IMR-90 (cell line): Measurements from ENCODE around the gene UBE3B.

Experiments used
- MXI1 ChIP-seq: IDR thresholded peaks from 2 replicates; pipeline ENCODE4 v1.6.1; 2012; ENCODE audit warnings: low read depth, mild to moderate bottlenecking, low read length, moderate library complexity, borderline replicate concordance
- POLR2A ChIP-seq: IDR thresholded peaks from 2 replicates; pipeline ENCODE4 v1.6.1; 2012; ENCODE audit warnings: mild to moderate bottlenecking, low read depth, low read length
- RAD21 ChIP-seq: IDR thresholded peaks from 2 replicates; pipeline ENCODE4 v1.6.1; 2012; ENCODE audit warnings: low read length, improper control_type of control experiment
- RFX5 ChIP-seq: IDR thresholded peaks from 2 replicates; pipeline ENCODE4 v1.8.0; 2012; ENCODE audit warnings: low read depth, mild to moderate bottlenecking, low read length, moderate library complexity
- SMC3 ChIP-seq: fragments of 150-350 bp; IDR thresholded peaks from 2 replicates; pipeline ENCODE4 v1.6.1; 2016; ENCODE audit warnings: low read depth, mild to moderate bottlenecking, antibody characterized with exemption, low read length, moderate library complexity
- TF ChIP-seq, protein P1 (sequence below): conservative IDR thresholded peaks from 2 replicates; pipeline ENCODE4 v1.5.1; 2012; ENCODE audit warnings: mild to moderate bottlenecking, low read depth, low read length, improper control_type of control experiment
- TF ChIP-seq, protein P2 (sequence below): fragments of 150-350 bp; IDR thresholded peaks from 2 replicates; pipeline ENCODE4 v1.6.1; 2016; ENCODE audit warnings: low read depth, mild to moderate bottlenecking, low read length, moderate library complexity, borderline replicate concordance

DNA sequence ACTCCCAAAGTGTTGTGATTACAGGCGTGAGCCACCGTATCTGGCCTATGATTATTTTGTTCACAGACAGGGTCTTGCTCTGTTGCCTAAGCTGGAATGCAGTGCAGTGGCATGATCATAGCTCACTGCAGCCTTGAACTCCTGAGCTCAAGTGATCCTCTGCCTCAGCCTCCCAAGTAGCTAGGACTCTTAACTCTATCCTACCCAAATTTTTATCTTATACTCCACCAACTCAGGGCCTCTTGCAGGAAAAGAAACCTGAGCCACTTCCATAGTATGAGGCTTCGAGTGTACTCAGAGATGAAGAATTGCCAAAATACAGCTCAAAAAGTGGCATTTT lies 95.0 kb downstream of the UBE3B start:
- TF ChIP-seq, protein P1, sequence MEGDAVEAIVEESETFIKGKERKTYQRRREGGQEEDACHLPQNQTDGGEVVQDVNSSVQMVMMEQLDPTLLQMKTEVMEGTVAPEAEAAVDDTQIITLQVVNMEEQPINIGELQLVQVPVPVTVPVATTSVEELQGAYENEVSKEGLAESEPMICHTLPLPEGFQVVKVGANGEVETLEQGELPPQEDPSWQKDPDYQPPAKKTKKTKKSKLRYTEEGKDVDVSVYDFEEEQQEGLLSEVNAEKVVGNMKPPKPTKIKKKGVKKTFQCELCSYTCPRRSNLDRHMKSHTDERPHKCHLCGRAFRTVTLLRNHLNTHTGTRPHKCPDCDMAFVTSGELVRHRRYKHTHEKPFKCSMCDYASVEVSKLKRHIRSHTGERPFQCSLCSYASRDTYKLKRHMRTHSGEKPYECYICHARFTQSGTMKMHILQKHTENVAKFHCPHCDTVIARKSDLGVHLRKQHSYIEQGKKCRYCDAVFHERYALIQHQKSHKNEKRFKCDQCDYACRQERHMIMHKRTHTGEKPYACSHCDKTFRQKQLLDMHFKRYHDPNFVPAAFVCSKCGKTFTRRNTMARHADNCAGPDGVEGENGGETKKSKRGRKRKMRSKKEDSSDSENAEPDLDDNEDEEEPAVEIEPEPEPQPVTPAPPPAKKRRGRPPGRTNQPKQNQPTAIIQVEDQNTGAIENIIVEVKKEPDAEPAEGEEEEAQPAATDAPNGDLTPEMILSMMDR = no peak
- TF ChIP-seq, protein P2, sequence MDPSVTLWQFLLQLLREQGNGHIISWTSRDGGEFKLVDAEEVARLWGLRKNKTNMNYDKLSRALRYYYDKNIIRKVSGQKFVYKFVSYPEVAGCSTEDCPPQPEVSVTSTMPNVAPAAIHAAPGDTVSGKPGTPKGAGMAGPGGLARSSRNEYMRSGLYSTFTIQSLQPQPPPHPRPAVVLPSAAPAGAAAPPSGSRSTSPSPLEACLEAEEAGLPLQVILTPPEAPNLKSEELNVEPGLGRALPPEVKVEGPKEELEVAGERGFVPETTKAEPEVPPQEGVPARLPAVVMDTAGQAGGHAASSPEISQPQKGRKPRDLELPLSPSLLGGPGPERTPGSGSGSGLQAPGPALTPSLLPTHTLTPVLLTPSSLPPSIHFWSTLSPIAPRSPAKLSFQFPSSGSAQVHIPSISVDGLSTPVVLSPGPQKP = no peak
- TF ChIP-seq POLR2A (no peak), RAD21 (no peak), RFX5 (no peak), MXI1 (no peak), SMC3 (no peak)
